Measurements from ENCODE around the gene C19orf38. TPM values are rescaled to one million over a fixed set of nuclear protein-coding genes. Genes with fewer than 3 reads are reported as not detected.

The C19orf38 gene
- total RNA-seq, 2 experiments from 2014 or later, result 5.2 to 7.5 TPM

- peak; percentile 69 for DNase-seq (ENCODE audit: low spot score)
- Histone ChIP-seq H3K4me3 (ENCODE audit: low read depth, low read length, poor library complexity, severe bottlenecking) (peak overlapping the region; percentile 40), H3K79me2 (ENCODE audit: insufficient read depth, low read depth, low read length) (peaks cover 82% of the 10 kb centered on the region), H3K4me1 (ENCODE audit: insufficient read depth, low read length, poor library complexity, severe bottlenecking) (peaks cover 37% of the 10 kb centered on the region), H2AFZ (ENCODE audit: low read length) (no peak overlapping the region), H3K27ac (ENCODE audit: low read depth, low read length, poor library complexity, severe bottlenecking) (peak overlapping the region; percentile 91), H3K36me3 (ENCODE audit: insufficient read depth, low read length) (peaks cover 19% of the 10 kb centered on the region), H4K20me1 (ENCODE audit: insufficient read depth, low read length) (no peaks in the 10 kb centered on the region), H3K9me3 (ENCODE audit: low read length) (no peaks in the 10 kb centered on the region), H3K4me2 (ENCODE audit: low read length) (peak overlapping the region; percentile 79), H3K9me2 (ENCODE audit: insufficient read depth, low read length) (no peaks in the 10 kb centered on the region)
- intact Hi-C loops (cut with micrococcal nuclease; ENCODE audit: unreplicated experiment), result loop anchor here (1.0 kb wide), 2 partner anchors 8 to 16 kb away; partner anchors contain the start of gene CARM1
- BruUV-seq (replicated peaks), result no TSS peak
- TF ChIP-seq, protein P1, sequence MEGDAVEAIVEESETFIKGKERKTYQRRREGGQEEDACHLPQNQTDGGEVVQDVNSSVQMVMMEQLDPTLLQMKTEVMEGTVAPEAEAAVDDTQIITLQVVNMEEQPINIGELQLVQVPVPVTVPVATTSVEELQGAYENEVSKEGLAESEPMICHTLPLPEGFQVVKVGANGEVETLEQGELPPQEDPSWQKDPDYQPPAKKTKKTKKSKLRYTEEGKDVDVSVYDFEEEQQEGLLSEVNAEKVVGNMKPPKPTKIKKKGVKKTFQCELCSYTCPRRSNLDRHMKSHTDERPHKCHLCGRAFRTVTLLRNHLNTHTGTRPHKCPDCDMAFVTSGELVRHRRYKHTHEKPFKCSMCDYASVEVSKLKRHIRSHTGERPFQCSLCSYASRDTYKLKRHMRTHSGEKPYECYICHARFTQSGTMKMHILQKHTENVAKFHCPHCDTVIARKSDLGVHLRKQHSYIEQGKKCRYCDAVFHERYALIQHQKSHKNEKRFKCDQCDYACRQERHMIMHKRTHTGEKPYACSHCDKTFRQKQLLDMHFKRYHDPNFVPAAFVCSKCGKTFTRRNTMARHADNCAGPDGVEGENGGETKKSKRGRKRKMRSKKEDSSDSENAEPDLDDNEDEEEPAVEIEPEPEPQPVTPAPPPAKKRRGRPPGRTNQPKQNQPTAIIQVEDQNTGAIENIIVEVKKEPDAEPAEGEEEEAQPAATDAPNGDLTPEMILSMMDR (conservative IDR thresholded peaks at IDR 0.05; ENCODE audit: low read length), result no peak
- TF ChIP-seq EZH2phosphoT487 (IDR thresholded peaks at IDR 0.05; ENCODE audit: borderline replicate concordance, low read depth, low read length), result no peak
- POLR2A ChIA-PET, result interaction anchor here (0.7 to 2.7 kb wide), 7 partner anchors 9 to 81 kb away, joined by 3 to 34 read pairs (median 6); no protein-coding TSS in a partner anchor
- CTCF ChIA-PET (ENCODE audit: unreplicated experiment), result interaction anchor here (1.3 to 2.2 kb wide), 3 partner anchors 8 to 23 kb away, joined by 7 to 11 read pairs (median 9); no protein-coding TSS in a partner anchor
Observed at GRCh38 chr19:10887616-10888367, 39.6 kb downstream of the C19orf38 start.

GRCh38 chr19:10888421-10888866 is 40.2 kb downstream of the C19orf38 start:
- peaks cover 12% of the 10 kb centered on the region for H3K36me3 ChIP-seq (ENCODE audit: insufficient read depth, low read length)
- ChIA-PET POLR2A (interaction anchor here (0.7 to 2.7 kb wide), 6 partner anchors 10 to 80 kb away, joined by 3 to 34 read pairs (median 5); no protein-coding TSS in a partner anchor), CTCF (ENCODE audit: unreplicated experiment) (interaction anchor here (0.6 to 2.2 kb wide), 4 partner anchors 8 to 24 kb away, joined by 3 to 11 read pairs (median 8); no protein-coding TSS in a partner anchor)
- no peak overlapping the region for H2AFZ ChIP-seq (ENCODE audit: low read length)
- H3K4me3 ChIP-seq (ENCODE audit: low read depth, low read length, poor library complexity, severe bottlenecking), result peak overlapping the region; percentile 40
- no peaks in the 10 kb centered on the region for H3K9me3 ChIP-seq (ENCODE audit: low read length)
- H4K20me1 ChIP-seq (ENCODE audit: insufficient read depth, low read length), result no peaks in the 10 kb centered on the region
- peaks cover 37% of the 10 kb centered on the region for H3K4me1 ChIP-seq (ENCODE audit: insufficient read depth, low read length, poor library complexity, severe bottlenecking)
- TF ChIP-seq, protein P1 (conservative IDR thresholded peaks at IDR 0.05; ENCODE audit: low read length), result no peak
- no peak for TF ChIP-seq EZH2phosphoT487 (IDR thresholded peaks at IDR 0.05; ENCODE audit: borderline replicate concordance, low read depth, low read length)
- H3K9me2 ChIP-seq (ENCODE audit: insufficient read depth, low read length), result no peaks in the 10 kb centered on the region
- peaks cover 78% of the 10 kb centered on the region for H3K79me2 ChIP-seq (ENCODE audit: insufficient read depth, low read depth, low read length)
- BruUV-seq (replicated peaks), result no TSS peak
- H3K27ac ChIP-seq (ENCODE audit: low read depth, low read length, poor library complexity, severe bottlenecking), result peak overlapping the region; percentile 91
- DNase-seq (ENCODE audit: low spot score), result peak; percentile 77
- peak overlapping the region; percentile 79 for H3K4me2 ChIP-seq (ENCODE audit: low read length)
- intact Hi-C loops (cut with micrococcal nuclease; ENCODE audit: unreplicated experiment), result loop anchor here (1.0 kb wide), 2 partner anchors 9 to 17 kb away; partner anchors contain the start of gene CARM1

All from OCI-LY7 (cell line).